Middle frontal gyrus (tissue), 1 donor: ENCODE results near the gene GOLGA5.
"Not testable (repeated sequence)": the region's sequence is repeated elsewhere in the genome, so short reads cannot be mapped to it uniquely, and the experiment has no call there.

Experiments used
- DNase-seq: peaks from one replicate; pipeline ENCODE4 v3.0.0-alpha.2; 2015; ENCODE audit warnings: low spot score; ENCODE audit errors: extremely low spot score

The GOLGA5 gene, protein sequence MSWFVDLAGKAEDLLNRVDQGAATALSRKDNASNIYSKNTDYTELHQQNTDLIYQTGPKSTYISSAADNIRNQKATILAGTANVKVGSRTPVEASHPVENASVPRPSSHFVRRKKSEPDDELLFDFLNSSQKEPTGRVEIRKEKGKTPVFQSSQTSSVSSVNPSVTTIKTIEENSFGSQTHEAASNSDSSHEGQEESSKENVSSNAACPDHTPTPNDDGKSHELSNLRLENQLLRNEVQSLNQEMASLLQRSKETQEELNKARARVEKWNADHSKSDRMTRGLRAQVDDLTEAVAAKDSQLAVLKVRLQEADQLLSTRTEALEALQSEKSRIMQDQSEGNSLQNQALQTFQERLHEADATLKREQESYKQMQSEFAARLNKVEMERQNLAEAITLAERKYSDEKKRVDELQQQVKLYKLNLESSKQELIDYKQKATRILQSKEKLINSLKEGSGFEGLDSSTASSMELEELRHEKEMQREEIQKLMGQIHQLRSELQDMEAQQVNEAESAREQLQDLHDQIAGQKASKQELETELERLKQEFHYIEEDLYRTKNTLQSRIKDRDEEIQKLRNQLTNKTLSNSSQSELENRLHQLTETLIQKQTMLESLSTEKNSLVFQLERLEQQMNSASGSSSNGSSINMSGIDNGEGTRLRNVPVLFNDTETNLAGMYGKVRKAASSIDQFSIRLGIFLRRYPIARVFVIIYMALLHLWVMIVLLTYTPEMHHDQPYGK

GRCh38 chr14:92793709-92794546 is at the start of gene GOLGA5:
Gene GOLGA5 (plus strand): TSS chr14:92794305. CDS start chr14:92797438, 3,133 bp downstream.
- DNase-seq: peak; percentile 98

- DNase-seq: no peak
Measured at GRCh38 chr14:92747701-92748258, 46.3 kb upstream of the GOLGA5 start.

DNA sequence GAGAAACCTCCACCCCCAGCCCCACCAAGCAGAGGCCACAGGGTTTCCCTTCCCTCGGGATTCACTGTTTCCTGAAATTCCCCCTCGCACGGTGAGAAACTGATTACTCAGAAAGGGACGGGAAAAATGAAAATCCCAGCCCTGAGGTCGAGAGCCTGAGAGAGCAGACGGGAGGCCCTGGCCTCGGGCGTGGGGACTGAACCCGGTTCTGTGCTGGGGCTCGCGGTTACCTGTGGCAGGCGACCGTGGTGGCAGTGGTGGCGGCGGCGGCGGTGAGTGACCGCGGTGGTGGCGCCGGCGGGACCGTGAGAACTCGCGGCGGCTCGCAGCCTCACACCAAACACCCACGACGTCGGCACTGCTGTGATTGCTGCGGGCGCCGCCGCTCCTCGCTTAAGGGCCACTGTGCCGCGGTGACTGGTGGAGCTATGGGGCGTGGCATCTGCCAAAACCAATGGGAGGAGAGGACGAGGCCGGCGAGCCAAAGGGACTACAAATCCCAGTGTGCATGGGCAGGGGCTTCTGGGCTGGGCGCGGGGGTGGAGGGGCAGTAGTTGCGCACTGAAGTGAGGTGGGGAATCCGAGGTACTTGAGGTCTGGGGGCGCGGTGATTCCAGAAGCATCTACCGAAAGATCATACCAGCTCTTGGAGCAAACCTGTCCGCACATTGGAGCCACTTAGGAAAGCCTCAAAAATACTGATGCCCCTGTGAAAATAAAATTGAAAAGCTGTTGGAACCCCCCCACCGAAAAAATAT is 45.7 kb upstream of the GOLGA5 start, which contains the start of gene LGMN:
Gene LGMN, minus strand, starts transcription at position 369 of the 758 bp plus-strand sequence. CDS start 15,841 bp downstream, outside the sequence.
- DNase-seq: peak; percentile 95

DNA sequence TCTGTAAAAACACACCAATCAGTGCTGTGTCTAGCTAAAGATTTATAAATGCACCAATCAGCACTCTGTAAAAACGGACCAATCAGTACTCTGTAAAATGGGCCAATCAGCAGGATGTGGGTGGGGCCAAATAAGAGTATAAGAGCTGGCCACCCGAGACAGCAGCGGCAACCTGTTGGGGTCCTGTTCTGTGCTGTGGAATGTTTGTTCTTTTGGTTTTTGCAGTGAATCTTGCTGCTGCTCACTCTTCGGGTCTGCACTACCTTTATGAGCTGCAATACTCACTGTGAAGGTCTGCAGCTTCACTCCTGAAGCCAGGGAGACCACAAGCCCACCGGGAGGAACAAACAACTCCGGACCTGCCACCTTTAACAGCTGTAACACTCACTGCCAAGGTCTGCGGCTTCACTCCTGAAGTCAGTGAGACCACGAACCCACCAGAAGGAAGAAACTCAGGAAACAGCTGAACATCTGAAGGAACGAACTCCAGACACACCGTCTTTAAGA is 43.8 kb upstream of the GOLGA5 start:
- DNase-seq: not testable (repeated sequence)

DNA sequence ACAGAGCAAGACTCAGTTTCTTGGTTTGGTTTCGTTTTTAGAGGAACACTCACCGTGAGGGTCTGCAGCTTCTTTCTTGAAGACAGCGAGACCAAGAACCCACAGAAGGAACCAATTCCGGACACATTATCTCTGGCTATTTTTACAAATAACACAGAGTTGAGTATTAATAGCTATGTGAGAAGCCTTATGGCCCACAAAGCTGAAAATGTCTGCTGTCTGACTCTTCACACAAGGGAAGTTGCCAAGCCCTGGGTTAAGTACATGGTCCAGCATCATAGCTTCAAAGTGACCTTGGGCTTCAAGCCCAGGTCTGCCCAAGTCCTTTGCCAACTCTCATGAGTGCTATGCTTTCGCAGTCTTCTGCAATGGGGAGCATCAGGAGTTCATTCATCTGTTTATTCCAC is 43.1 kb upstream of the GOLGA5 start:
- DNase-seq: no peak

DNA sequence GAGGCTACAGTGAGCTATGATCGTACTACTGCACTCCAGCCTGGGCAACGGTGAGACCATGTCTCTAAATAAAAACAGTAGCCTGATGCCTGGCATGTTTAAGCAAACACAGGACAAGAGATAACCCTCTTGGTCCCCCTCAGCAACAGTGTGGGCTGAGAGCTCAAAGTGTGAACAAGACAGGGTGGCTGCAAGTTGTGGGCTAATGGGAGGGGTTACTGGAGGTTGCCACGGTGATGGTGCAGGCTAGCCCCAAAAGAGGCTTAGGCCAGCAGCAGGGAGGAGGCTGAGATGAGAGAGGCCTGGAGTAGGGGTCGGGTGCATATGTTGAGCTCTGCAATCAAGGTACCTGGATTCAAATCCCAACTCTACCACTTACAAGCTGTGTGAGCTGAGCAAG is 42.3 kb upstream of the GOLGA5 start:
- DNase-seq: no peak

- no peak for DNase-seq
Measured at GRCh38 chr14:92753250-92753649, 40.9 kb upstream of the GOLGA5 start.

DNA sequence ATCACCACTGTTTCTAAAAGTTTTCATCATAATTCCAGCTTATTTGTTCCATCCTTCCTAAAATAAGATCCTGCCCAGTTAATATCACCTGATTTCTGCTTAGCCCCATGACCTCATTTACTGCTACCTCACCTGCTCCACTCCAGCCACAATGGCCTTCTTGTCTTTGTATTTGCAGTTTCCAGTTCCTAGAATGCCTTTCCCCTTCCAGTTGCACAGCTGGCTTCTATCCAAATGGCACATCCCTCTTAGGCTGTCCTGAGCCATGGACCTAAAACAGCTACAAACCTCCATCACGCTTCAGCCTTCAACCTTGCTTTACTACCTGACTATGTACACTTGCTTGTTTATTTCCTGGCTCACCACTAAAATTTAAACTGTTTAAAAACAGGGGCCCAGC is 39.1 kb upstream of the GOLGA5 start:
- DNase-seq: no peak

GRCh38 chr14:92755495-92755894 is 38.6 kb upstream of the GOLGA5 start:
- no peak for DNase-seq

GRCh38 chr14:92756446-92756845 is 37.7 kb upstream of the GOLGA5 start:
- DNase-seq: no peak

- no peak for DNase-seq
Measured at GRCh38 chr14:92759300-92759678, 34.8 kb upstream of the GOLGA5 start.

DNA sequence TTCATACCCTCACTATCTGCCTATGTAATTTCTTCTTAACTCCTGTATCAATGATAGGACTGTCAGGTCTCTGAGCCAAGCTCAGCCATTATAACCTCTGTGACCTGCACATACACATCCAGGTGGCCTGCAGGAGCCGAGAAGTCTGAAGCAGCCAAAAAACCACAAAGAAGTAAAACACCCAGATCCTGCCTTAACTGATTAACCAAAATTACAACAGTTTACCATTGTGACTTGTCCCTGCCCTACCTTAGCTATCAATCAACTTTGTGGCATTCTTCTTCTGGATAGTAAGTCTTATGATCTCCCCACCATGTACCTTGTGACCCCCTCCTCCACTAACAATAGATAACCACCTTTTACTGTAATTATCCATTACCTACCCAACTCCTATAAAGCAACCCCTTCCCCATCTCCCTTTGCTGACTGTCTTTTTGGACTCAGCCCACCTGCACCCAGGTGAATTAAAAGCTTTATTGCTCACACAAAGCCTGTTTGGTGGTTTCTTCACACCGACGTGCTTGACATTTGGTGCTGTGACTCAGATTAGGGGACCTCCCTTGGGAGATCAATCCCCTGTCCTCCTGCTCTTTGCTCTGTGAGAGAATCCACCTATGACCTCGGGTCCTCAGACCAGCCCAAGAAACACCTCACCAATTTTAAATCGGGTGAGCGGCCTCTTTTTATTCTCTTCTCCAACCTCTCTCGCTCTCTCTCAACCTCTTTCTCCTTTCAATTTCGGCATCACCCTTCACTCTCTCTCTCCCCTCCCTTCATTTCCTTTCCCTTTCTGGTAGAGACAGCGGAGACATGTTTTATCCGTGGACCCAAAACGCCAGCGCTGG is 34.2 kb upstream of the GOLGA5 start:
- no peak for DNase-seq

GRCh38 chr14:92760524-92760805 is 33.6 kb upstream of the GOLGA5 start:
- DNase-seq: no peak

DNA sequence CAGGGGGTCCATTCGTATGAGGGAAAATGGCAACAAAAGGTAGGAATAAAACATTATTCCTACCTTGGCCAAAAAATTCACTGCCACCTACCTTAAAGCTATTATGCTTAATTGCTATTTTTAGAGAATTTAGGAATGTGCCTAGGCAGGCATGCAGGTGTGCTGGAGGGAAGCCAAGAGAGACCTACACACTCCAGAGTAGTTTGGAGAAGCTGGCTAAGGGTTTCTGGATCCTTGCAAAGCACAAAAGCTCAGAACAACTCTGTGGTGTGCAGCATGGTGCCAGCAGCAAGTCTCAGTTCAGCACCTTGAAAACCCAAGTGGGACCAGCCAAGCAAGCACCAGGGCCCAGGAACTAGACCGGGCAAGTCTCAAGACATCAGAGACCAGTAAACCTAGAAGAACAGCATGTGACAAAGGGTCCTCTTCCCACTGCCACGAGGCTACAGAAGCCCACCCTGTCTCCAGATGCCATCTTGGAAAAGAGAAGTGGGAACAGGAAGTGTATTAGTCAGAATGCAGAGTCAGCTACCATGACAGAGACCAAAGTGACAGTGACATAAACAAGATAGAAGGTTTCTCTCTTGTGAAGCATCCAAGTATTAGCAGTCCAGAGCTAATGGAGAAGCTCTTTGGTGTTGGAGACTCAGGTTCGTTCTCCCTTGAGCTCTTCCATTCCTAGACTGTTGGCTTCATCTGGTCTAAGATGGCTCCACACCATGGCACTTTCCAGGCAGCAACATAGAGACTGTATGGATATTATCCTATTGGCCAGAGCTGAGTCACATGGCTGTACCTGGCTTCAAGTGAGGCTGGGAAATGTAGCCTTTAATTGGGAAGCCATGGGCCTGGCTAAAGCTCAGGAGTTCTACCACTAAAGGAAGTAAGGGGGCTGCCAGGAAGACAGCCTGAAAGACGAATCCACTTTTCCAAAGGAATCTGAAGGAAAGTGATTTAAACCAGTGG is 30.2 kb upstream of the GOLGA5 start:
- DNase-seq: not testable (repeated sequence)

DNA sequence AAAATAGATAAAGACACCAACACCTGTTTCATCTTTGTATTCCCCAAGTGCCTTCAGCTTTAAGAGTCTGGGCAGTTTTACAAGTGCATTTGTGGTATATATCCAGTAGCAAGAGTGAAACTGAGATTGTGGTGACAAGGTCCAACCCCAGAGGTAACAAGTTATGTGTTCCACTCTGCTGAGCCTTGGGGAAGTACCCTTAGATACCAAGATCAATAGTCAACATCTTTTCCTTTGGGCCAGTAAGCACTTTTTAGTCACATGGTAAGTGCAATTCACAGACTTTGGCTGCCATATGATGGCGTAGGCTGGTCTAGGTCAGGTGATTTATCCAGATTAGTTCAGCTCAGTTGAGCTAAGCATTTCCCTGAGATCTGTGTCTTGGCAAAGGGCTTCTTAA is 25.9 kb upstream of the GOLGA5 start:
- not testable (repeated sequence) for DNase-seq

DNA sequence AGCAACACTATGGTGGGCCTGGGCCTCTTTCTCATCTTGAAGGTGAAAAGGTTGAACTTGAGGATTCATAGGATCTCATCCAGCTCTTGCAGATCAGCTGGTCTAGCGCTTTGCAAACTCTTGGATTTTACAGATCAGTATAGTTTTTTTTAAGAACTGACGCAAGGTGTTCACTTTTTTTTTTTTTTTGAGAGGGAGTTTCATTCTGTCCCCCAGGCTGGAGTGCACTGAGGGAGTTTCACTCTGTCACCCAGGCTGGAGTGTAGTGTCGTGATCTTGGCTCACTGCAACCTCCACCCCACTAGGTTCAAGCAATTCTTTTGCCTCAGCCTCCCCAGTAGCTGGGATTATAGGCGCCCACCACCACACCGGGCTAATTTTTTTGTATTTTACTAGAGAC is 25.3 kb upstream of the GOLGA5 start:
- no peak for DNase-seq

GRCh38 chr14:92770484-92770883 is 23.6 kb upstream of the GOLGA5 start:
- DNase-seq: no peak

DNA sequence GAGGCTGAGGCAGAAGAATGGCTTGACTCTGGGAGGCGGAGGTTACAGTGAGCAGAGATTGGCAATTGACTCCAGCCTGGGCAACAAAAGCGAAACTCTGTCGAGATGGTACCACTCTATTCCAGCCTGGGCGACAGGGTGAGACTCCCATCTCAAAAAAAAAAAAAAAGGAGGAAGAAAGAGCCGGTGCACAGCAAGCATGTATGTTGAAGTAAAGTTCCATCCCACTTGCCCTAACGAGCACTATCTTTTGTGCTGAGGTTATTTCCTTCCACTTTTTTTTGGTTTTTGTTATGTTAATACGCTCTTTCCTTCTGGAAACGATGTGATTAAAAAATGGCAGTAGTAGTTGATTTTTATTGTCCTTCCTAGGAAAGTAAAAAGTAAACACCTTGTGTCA is 19.5 kb upstream of the GOLGA5 start:
- DNase-seq: no peak

- not testable (repeated sequence) for DNase-seq
Measured at GRCh38 chr14:92775292-92775691, 18.8 kb upstream of the GOLGA5 start.
